HFF-Myc (cell line): ENCODE measurements around the gene KCNN3.

Experiments used
- DNase-seq: peaks from one replicate; pipeline ENCODE4 v3.0.0-alpha.2; 2011; ENCODE audit warnings: low read depth; ENCODE audit errors: extremely low read depth
- H3K4me3 ChIP-seq: replicated peaks from 2 replicates; pipeline ENCODE4 v1.5.1; 2011; ENCODE audit warnings: low read depth, mild to moderate bottlenecking, control low read depth, low read length
- TF ChIP-seq, protein P1 (sequence below): IDR thresholded peaks from 2 replicates; pipeline ENCODE4 v1.5.1; 2012; ENCODE audit warnings: mild to moderate bottlenecking, low read depth, low read length, control low read depth; ENCODE audit errors: missing control alignments

KCNN3 gene

DNA sequence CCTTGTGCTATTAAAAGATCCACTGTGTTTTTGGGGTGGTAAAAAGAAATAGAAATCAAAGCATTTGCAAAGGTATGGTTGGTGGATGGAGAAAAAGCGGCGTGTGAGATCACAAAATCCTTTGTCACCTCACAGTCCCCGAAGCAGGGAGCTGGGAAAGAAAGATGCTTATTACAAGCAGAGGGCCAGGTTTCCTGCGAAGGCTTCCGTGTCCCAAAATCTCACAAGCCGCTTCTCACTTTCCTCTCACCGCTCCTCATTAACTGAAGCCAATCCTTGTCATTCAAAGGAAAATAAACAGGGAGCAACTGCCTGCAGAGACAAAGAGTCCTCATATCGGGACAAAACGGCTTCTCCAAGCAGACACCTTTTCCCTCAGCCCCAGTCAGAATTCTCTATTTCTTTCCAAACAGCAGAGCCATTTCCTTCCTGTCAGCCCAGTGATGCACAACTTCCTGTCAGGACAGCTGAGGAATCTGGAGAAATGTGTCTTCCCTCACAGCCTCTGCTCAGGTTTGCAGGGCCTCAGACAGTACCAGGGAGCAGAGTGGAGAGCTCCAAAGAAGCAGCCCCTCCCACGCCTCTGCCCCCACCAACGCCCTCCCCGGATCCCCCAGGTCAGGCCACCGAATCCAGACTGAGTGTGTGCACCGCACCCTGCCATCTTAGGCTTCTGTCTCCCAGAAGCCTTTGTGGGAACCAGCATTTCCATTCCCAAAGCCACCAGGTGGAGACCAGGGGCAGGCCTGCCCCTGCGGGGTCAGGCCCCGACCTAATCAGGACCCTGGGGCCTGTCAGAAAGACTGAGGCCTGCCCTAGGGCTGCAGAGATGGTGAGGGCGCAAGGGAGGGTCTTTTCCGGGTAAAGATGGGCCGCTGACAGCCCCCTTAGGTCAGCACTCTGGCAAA lies 29.6 kb downstream of the KCNN3 start:
- TF ChIP-seq, protein P1, sequence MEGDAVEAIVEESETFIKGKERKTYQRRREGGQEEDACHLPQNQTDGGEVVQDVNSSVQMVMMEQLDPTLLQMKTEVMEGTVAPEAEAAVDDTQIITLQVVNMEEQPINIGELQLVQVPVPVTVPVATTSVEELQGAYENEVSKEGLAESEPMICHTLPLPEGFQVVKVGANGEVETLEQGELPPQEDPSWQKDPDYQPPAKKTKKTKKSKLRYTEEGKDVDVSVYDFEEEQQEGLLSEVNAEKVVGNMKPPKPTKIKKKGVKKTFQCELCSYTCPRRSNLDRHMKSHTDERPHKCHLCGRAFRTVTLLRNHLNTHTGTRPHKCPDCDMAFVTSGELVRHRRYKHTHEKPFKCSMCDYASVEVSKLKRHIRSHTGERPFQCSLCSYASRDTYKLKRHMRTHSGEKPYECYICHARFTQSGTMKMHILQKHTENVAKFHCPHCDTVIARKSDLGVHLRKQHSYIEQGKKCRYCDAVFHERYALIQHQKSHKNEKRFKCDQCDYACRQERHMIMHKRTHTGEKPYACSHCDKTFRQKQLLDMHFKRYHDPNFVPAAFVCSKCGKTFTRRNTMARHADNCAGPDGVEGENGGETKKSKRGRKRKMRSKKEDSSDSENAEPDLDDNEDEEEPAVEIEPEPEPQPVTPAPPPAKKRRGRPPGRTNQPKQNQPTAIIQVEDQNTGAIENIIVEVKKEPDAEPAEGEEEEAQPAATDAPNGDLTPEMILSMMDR: no peak
- DNase-seq: no peak
- H3K4me3 ChIP-seq: no peak overlapping the region

DNA sequence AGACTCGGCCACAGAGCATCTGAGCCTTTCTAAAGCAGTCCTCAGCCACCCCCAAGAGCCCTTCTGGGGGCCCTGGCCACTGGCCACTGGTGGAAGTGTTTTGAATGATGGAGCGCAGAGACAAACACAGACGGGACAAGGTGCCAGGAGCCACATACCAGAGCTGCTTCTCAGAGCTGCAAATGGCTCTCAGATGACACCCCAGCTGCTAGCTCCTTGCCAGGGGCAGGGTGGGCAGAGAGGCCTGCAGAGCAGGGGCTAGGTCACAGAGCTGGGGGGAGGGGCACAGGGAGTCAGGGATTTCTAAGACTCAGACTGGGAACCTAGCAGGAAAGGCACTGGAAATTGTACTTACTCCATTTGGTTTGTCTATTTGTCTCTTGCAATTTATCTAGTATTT lies 30.4 kb downstream of the KCNN3 start:
- no peak for DNase-seq
- TF ChIP-seq, protein P1: no peak

DNA sequence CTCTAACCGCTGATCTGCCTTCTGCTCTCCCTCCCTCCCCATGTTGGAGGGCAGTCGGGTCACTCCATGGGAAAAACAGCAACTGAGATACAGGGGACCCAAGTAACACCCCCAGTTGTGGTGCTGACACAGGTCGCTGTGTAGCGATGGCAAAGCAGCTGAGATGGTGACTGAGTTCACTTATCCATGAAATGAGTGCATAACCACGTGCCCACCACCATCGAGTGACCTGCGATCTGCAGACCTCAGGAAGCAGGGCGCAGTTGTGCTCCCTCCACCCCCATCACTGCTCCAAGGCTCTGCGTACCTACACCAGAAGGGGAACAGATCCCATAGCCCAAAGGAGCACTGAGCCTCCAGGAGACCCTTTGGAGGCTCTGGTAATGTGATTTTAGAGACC lies 31.1 kb downstream of the KCNN3 start:
- H3K4me3 ChIP-seq: no peak overlapping the region
- no peak for DNase-seq
- TF ChIP-seq, protein P1: no peak

More for the DNA sequence above, 30.4 kb downstream of the KCNN3 start:
- H3K4me3 ChIP-seq: no peak overlapping the region

DNA sequence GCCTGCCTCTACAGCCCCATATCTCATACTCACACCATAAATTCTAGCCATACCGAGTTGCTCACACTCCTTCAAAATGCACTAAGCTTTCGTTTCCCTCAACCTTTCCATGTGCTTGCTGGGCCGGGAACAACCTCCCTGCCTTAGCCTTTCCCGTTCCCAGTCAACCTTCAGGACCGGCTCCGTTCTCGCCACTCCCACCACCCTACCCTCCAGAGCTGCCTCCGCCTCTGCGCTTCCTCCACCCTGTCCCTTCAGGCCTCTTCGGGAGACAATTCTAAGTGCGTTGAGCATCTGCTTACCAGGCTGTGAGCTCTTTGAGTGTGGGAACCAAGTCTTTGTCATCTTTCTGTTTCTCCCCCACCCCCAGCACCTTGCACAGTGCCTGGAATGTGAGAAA lies 31.6 kb downstream of the KCNN3 start:
- no peak for DNase-seq
- TF ChIP-seq, protein P1: no peak
- no peak overlapping the region for H3K4me3 ChIP-seq

DNA sequence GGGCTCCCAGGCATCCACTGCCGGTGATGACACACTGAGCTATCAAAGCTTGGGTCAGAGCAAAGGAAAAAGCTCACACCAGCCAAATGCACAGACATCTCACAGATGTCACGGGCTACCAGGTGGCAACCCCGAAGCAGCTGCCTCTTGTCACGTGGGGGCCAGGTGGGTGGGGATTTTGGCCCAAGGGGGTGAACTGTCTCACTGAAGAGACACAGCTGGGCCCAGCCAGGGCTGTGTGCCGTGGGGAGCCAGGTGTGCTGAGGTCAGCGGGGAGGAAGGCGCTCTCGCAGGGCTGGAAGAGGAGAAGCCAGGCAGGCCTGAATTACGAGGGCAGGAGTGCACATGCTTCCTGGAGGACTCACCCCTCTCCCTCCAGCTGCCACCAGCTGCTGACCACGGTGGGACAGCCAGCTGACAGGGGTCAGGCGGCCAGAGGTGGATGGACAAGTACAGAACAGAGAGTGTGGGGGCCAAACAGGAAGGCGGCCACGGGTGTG lies 32.4 kb downstream of the KCNN3 start:
- no peak for DNase-seq
- TF ChIP-seq, protein P1: no peak
- no peak overlapping the region for H3K4me3 ChIP-seq

DNA sequence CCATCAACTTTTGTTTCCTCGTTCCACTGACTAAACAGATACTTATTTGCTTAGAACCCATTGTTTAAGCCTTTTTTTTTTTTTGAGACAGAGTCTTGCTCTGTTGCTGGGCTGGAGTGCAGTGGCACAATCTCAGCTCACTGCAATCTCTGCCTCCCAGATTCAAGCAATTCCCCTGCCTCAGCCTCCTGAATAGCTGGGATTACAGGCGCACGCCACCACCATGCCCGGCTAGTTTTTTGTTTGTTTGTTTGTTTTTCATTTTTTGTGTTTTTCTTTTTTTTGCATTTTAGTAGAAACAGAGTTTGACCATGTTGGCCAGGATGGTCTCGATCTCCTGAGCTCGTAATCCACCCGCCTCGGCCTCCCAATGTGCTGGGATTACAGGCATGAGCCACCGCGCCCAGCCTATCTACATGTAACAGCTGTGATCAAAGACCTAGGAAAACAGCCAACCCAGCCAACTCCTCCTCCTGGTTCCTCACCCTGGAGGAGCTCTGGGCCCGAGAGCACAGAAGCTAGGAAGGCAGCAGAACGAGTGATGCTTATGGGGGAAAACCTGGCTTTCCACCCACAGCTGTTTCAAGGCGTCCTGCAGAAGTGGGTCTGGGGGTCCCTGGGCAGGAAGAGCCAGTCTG lies 32.9 kb downstream of the KCNN3 start:
- no peak overlapping the region for H3K4me3 ChIP-seq
- DNase-seq: no peak
- TF ChIP-seq, protein P1: no peak
